CD14-positive monocyte (primary cell): ENCODE measurements around the gene HMGCS2. TPM values are rescaled to one million over a fixed set of nuclear protein-coding genes. Genes with fewer than 3 reads are reported as not detected.
A peak's percentile ranks its signal among the peaks of the same experiment; 100 is the strongest.

Experiments used
- DNase-seq, 3 donors: peaks; one replicate each; pipeline ENCODE4 v3.0.0-alpha.2; 2011 to 2022
- H2AFZ ChIP-seq: 2 replicates; pipeline ENCODE4 v1.6.0; 2012; ENCODE audit warnings: mild to moderate bottlenecking, low read depth, low read length, inconsistent platforms; ENCODE audit not compliant: insufficient read depth, poor library complexity, severe bottlenecking
- H3K27ac ChIP-seq, 2 donors: 1 replicate in 1 of 2; 2 replicates in 1 of 2; pipeline ENCODE4 v1.5.1; 2012 to 2013; ENCODE audit warnings: low read length in 2 of 2, control low read depth in 1 of 2, inconsistent platforms in 1 of 2, low read depth in 1 of 2, mild to moderate bottlenecking in 1 of 2
- H3K27me3 ChIP-seq, 2 donors: one replicate each; pipeline versions ENCODE4 v1.6.0 to v1.6.1; 2011 to 2013; ENCODE audit warnings: low read length in 2 of 2; ENCODE audit not compliant: control insufficient read depth in 2 of 2, insufficient read depth in 2 of 2
- H3K36me3 ChIP-seq, 2 donors: replicated peaks in 1 of 2; 1 replicate in 1 of 2; 2 replicates in 1 of 2; pipeline versions ENCODE4 v1.5.1 to v1.6.1; 2012 to 2013; ENCODE audit warnings: low read length in 2 of 2, control low read depth in 1 of 2, inconsistent platforms in 1 of 2, mild to moderate bottlenecking in 1 of 2; ENCODE audit not compliant: insufficient read depth in 2 of 2, control insufficient read depth in 1 of 2
- H3K4me1 ChIP-seq, 2 donors: 1 replicate in 1 of 2; 2 replicates in 1 of 2; pipeline versions ENCODE4 v1.5.1 to v1.6.1; 2012 to 2013; ENCODE audit warnings: low read length in 2 of 2, control low read depth in 1 of 2, inconsistent platforms in 1 of 2, mild to moderate bottlenecking in 1 of 2, moderate library complexity in 1 of 2; ENCODE audit not compliant: insufficient read depth in 2 of 2, control insufficient read depth in 1 of 2
- H3K4me2 ChIP-seq: replicated peaks from 2 replicates; pipeline ENCODE3; 2012; ENCODE audit warnings: low read length, moderate library complexity, mild to moderate bottlenecking; ENCODE audit not compliant: poor library complexity, severe bottlenecking; ENCODE audit errors: extremely low read depth
- H3K4me3 ChIP-seq, 3 experiments: fragments of 200-600 bp in 1 of 3; sonication (generic) in 1 of 3; replicated peaks in 1 of 3; 1 replicate in 2 of 3; 2 replicates in 1 of 3; pipeline ENCODE4 v1.5.1; 2011 to 2013; ENCODE audit warnings: low read length in 3 of 3, mild to moderate bottlenecking in 3 of 3, control low read depth in 2 of 3, low read depth in 2 of 3, inconsistent platforms in 1 of 3, moderate library complexity in 1 of 3
- H3K79me2 ChIP-seq: 2 replicates; pipeline ENCODE4 v1.6.0; 2012; ENCODE audit warnings: mild to moderate bottlenecking, control low read depth, inconsistent platforms, low read length, moderate library complexity; ENCODE audit not compliant: insufficient read depth
- H3K9ac ChIP-seq: 2 replicates; pipeline ENCODE4 v1.6.0; 2017; ENCODE audit warnings: low read length, mild to moderate bottlenecking; ENCODE audit not compliant: insufficient read depth, poor library complexity, severe bottlenecking
- H3K9me3 ChIP-seq, 2 donors: replicated peaks in 1 of 2; 1 replicate in 1 of 2; 2 replicates in 1 of 2; pipeline versions ENCODE4 v1.5.1 to v1.6.1; 2012 to 2013; ENCODE audit warnings: low read length in 2 of 2, control low read depth in 1 of 2; ENCODE audit not compliant: control insufficient read depth in 1 of 2, insufficient read depth in 1 of 2
- H4K20me1 ChIP-seq: 2 replicates; pipeline ENCODE4 v1.6.0; 2012; ENCODE audit warnings: mild to moderate bottlenecking, low read length, control low read depth, moderate library complexity; ENCODE audit not compliant: insufficient read depth
- H3K27ac Mint-ChIP-seq, 7 donors: one replicate each; pipeline ENCODE4 v1.8.0; 2020; ENCODE audit warnings: mild to moderate bottlenecking in 7 of 7, mixed read lengths in 7 of 7, moderate library complexity in 6 of 7, inconsistent platforms in 2 of 7
- H3K27me3 Mint-ChIP-seq, 3 donors: one replicate each; pipeline ENCODE4 v1.8.0; 2021 to 2022; ENCODE audit warnings: low read depth in 3 of 3, mild to moderate bottlenecking in 3 of 3, mixed read lengths in 3 of 3, moderate library complexity in 3 of 3, inconsistent platforms in 1 of 3
- H3K36me3 Mint-ChIP-seq, 2 donors: one replicate each; pipeline ENCODE4 v1.8.0; 2020; ENCODE audit warnings: mixed read lengths in 2 of 2, inconsistent platforms in 1 of 2, mild to moderate bottlenecking in 1 of 2
- H3K4me1 Mint-ChIP-seq: one replicate; pipeline ENCODE4 v1.8.0; 2020; ENCODE audit warnings: mild to moderate bottlenecking, mixed read lengths
- H3K4me3 Mint-ChIP-seq, 2 donors: one replicate each; pipeline ENCODE4 v1.8.0; 2020; ENCODE audit warnings: mild to moderate bottlenecking in 2 of 2, mixed read lengths in 2 of 2, moderate library complexity in 1 of 2
- H3K9me3 Mint-ChIP-seq, 7 donors: one replicate each; pipeline ENCODE4 v1.8.0; 2020 to 2022; ENCODE audit warnings: mixed read lengths in 7 of 7, mild to moderate bottlenecking in 6 of 7, moderate library complexity in 6 of 7, inconsistent platforms in 2 of 7
- WGBS: methylation state at CpG from one replicate; pipeline ENCODE4 v1.1.5; 2013; ENCODE audit warnings: missing lambda C conversion rate; ENCODE audit not compliant: insufficient coverage; 5-methylcytosine and 5-hydroxymethylcytosine counted together
- intact Hi-C, 2 donors: fragments of 100-400 bp; cut with micrococcal nuclease; formaldehyde crosslinking; loops; one replicate each; pipeline versions ENCODE4 v1.15.0 to v1.15.1; 2023
- polyA plus RNA-seq, 3 donors: library from polyadenylated mRNA; depleted of rRNA in 1 of 3; unstranded in 2 of 3; stranded (reverse) in 1 of 3; fragments of 300-500 nt in 2 of 3; fragments of >200 nt in 1 of 3; fragmentation: Illumina TruSeq in 2 of 3; gene quantifications; 1 replicate in 2 of 3; 2 replicates in 1 of 3; pipeline ENCODE4 v1.2.3, GENCODE V29; 2012 to 2021
- TF ChIP-seq, protein P1 (sequence below): fragments of 200-600 bp; IDR thresholded peaks from one replicate; pipeline ENCODE4 v1.8.0; 2022; ENCODE audit warnings: antibody characterized with exemption, mild to moderate bottlenecking

Gene HMGCS2
- polyA plus RNA-seq, 3 donors, result not detected

DNA sequence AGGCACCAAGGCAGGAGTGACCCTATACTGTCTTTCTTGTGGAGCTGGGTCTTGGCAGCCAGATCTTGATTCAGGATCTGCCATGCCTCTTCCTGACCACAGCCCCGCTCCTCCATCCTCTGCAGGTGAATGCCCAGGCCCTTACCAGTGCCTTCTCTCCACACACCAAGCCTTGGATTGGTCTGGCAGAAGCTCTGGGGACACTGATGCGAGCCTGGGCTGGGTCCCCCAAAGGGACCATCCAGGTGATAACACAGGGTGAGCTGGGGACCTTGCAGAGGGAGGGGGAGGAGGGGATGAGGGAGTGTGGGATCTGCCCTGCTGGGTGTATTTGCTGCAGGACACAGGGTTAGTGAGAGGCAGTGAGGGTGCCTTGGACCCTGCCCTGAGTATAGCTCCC is 28.4 kb downstream of the HMGCS2 start:
- DNase-seq, result no peak
- Mint-ChIP-seq H3K4me1 (peaks cover 6% of the 10 kb centered on the region), H3K9me3 (no peaks in the 10 kb centered on the region), H3K4me3 (no peak overlapping the region), H3K36me3 (peaks cover 19 to 32% of the 10 kb centered on the region in 2 donors), H3K27ac (no peak overlapping the region), H3K27me3 (peaks cover 0 to 3% (median 3%) of the 10 kb centered on the region in 3 donors)
- TF ChIP-seq, protein P1, sequence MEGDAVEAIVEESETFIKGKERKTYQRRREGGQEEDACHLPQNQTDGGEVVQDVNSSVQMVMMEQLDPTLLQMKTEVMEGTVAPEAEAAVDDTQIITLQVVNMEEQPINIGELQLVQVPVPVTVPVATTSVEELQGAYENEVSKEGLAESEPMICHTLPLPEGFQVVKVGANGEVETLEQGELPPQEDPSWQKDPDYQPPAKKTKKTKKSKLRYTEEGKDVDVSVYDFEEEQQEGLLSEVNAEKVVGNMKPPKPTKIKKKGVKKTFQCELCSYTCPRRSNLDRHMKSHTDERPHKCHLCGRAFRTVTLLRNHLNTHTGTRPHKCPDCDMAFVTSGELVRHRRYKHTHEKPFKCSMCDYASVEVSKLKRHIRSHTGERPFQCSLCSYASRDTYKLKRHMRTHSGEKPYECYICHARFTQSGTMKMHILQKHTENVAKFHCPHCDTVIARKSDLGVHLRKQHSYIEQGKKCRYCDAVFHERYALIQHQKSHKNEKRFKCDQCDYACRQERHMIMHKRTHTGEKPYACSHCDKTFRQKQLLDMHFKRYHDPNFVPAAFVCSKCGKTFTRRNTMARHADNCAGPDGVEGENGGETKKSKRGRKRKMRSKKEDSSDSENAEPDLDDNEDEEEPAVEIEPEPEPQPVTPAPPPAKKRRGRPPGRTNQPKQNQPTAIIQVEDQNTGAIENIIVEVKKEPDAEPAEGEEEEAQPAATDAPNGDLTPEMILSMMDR, result no peak
- intact Hi-C loops, result no loop called here
- no peaks in the 10 kb centered on the region for H3K79me2 ChIP-seq
- no peak overlapping the region for H3K9ac ChIP-seq
- H3K4me1 ChIP-seq, result no peaks in the 10 kb centered on the region
- no peak overlapping the region for H3K4me3 ChIP-seq
- no peaks in the 10 kb centered on the region for H3K9me3 ChIP-seq
- H3K4me2 ChIP-seq, result no peak overlapping the region
- H4K20me1 ChIP-seq, result no peaks in the 10 kb centered on the region
- no peaks in the 10 kb centered on the region for H3K27me3 ChIP-seq
- H3K27ac ChIP-seq, result no peak overlapping the region
- H3K36me3 ChIP-seq, result peaks cover 4 to 24% of the 10 kb centered on the region in 2 donors
- H2AFZ ChIP-seq, result no peak overlapping the region
- WGBS, result 100% methylated on average over 1 of the region's 2 CpGs

DNA sequence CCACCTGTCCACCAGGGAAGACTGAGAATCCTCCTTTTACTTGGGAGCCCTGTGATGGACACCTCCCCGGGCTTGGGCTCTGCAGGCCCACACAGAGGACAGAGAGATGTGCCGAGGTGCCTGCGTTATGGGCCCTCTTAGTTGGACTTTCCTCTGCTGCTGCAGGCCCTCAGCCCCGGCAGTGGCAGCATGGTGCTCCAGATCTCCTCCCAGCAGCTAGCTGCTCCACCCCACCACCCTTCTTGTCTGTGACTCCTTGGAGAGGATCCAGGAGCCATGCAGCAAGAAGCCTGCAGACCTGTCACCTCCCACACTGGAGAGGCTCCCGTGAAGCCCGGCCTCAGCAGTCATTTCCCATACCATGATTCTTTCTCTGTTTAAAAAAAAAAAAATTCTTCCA is 29.6 kb downstream of the HMGCS2 start:
- H3K79me2 ChIP-seq, result no peaks in the 10 kb centered on the region
- intact Hi-C loops, result no loop called here
- peaks cover 4 to 28% of the 10 kb centered on the region in 2 donors for H3K36me3 ChIP-seq
- no peaks in the 10 kb centered on the region for H3K4me1 ChIP-seq
- TF ChIP-seq, protein P1, result no peak
- H3K4me3 ChIP-seq, result no peak overlapping the region
- H2AFZ ChIP-seq, result no peak overlapping the region
- no peaks in the 10 kb centered on the region for H3K27me3 ChIP-seq
- peak overlapping the region in 2 of 7 donors; percentile 2 to 26 for H3K27ac Mint-ChIP-seq
- H3K9ac ChIP-seq, result no peak overlapping the region
- H3K4me1 Mint-ChIP-seq, result peaks cover 3% of the 10 kb centered on the region
- H3K27me3 Mint-ChIP-seq, result peaks cover 0 to 3% (median 3%) of the 10 kb centered on the region in 3 donors
- H4K20me1 ChIP-seq, result no peaks in the 10 kb centered on the region
- H3K9me3 Mint-ChIP-seq, result no peaks in the 10 kb centered on the region
- no peak for DNase-seq
- H3K9me3 ChIP-seq, result no peaks in the 10 kb centered on the region
- no peak overlapping the region for H3K4me2 ChIP-seq
- H3K4me3 Mint-ChIP-seq, result no peak overlapping the region
- 97% methylated on average over 4 of the region's 6 CpGs for whole genome bisulfite sequencing
- H3K27ac ChIP-seq, result no peak overlapping the region
- peaks cover 24 to 36% of the 10 kb centered on the region in 2 donors for H3K36me3 Mint-ChIP-seq
